Central memory CD8-positive, alpha-beta T cell (primary cell): ENCODE data around the gene TNS1.
"Not testable (repeated sequence)": the region's sequence is repeated elsewhere in the genome, so short reads cannot be mapped to it uniquely, and the experiment has no call there.

Experiments used
- ATAC-seq: fragments of 150-1000 bp; cut with Tn5 transposase; replicated peaks from 2 replicates; pipeline ENCODE4 v1.10.0; 2022; ENCODE audit warnings: mild to moderate bottlenecking, moderate FRiP score, moderate number of reproducible peaks; ENCODE audit not compliant: poor library complexity, severe bottlenecking; ENCODE audit errors: extremely low read depth
- DNase-seq, 2 donors: peaks; one replicate each; pipeline ENCODE4 v3.0.0; 2021; ENCODE audit warnings: low spot score in 2 of 2
- H3K27ac Mint-ChIP-seq: one replicate; pipeline ENCODE4 v1.8.0; 2022; ENCODE audit warnings: low read depth, mild to moderate bottlenecking, moderate library complexity, mixed read lengths
- H3K27me3 Mint-ChIP-seq: one replicate; pipeline ENCODE4 v1.8.0; 2022; ENCODE audit warnings: mixed read lengths
- H3K36me3 Mint-ChIP-seq: one replicate; pipeline ENCODE4 v1.8.0; 2022; ENCODE audit warnings: mild to moderate bottlenecking, moderate library complexity, mixed read lengths; ENCODE audit not compliant: insufficient read depth
- H3K4me1 Mint-ChIP-seq: one replicate; pipeline ENCODE4 v1.8.0; 2022; ENCODE audit warnings: mixed read lengths
- H3K4me3 Mint-ChIP-seq: one replicate; pipeline ENCODE4 v1.8.0; 2022; ENCODE audit warnings: mild to moderate bottlenecking, moderate library complexity, mixed read lengths
- H3K9me3 Mint-ChIP-seq: one replicate; pipeline ENCODE4 v1.8.0; 2022; ENCODE audit warnings: mixed read lengths

Gene TNS1

GRCh38 chr2:217816396-217816869 lies 186.4 kb downstream of the TNS1 start:
- DNase-seq: no peak
- Mint-ChIP-seq H3K27ac (no peak overlapping the region), H3K36me3 (no peaks in the 10 kb centered on the region), H3K4me1 (no peaks in the 10 kb centered on the region), H3K4me3 (no peak overlapping the region), H3K27me3 (peaks cover 36% of the 10 kb centered on the region), H3K9me3 (no peaks in the 10 kb centered on the region)
- ATAC-seq: no peak

GRCh38 chr2:217813828-217814227 lies 189.0 kb downstream of the TNS1 start:
- Mint-ChIP-seq H3K27ac (no peak overlapping the region), H3K27me3 (peaks cover 36% of the 10 kb centered on the region), H3K4me3 (no peak overlapping the region), H3K36me3 (no peaks in the 10 kb centered on the region), H3K9me3 (no peaks in the 10 kb centered on the region), H3K4me1 (no peaks in the 10 kb centered on the region)
- no peak for ATAC-seq
- no peak for DNase-seq

GRCh38 chr2:217812170-217812569 lies 190.6 kb downstream of the TNS1 start:
- H3K4me1 Mint-ChIP-seq: no peaks in the 10 kb centered on the region
- ATAC-seq: no peak
- DNase-seq: no peak
- H3K9me3 Mint-ChIP-seq: no peaks in the 10 kb centered on the region
- H3K27ac Mint-ChIP-seq: no peak overlapping the region
- H3K36me3 Mint-ChIP-seq: no peaks in the 10 kb centered on the region
- no peak overlapping the region for H3K4me3 Mint-ChIP-seq
- H3K27me3 Mint-ChIP-seq: peaks cover 30% of the 10 kb centered on the region

GRCh38 chr2:217810260-217810659 lies 192.5 kb downstream of the TNS1 start:
- H3K27me3 Mint-ChIP-seq: peaks cover 29% of the 10 kb centered on the region
- no peak overlapping the region for H3K27ac Mint-ChIP-seq
- no peaks in the 10 kb centered on the region for H3K36me3 Mint-ChIP-seq
- no peaks in the 10 kb centered on the region for H3K4me1 Mint-ChIP-seq
- DNase-seq (no peak), ATAC-seq (no peak)
- H3K4me3 Mint-ChIP-seq: no peak overlapping the region
- no peaks in the 10 kb centered on the region for H3K9me3 Mint-ChIP-seq

GRCh38 chr2:217809736-217810135 lies 193.1 kb downstream of the TNS1 start:
- no peak for DNase-seq
- Mint-ChIP-seq H3K4me3 (no peak overlapping the region), H3K27ac (no peak overlapping the region), H3K9me3 (no peaks in the 10 kb centered on the region), H3K4me1 (no peaks in the 10 kb centered on the region), H3K27me3 (peaks cover 26% of the 10 kb centered on the region), H3K36me3 (no peaks in the 10 kb centered on the region)
- ATAC-seq: no peak

- H3K27me3 Mint-ChIP-seq: peaks cover 26% of the 10 kb centered on the region
- not testable (repeated sequence) for H3K36me3 Mint-ChIP-seq, H3K9me3 Mint-ChIP-seq, H3K4me3 Mint-ChIP-seq, ATAC-seq, H3K4me1 Mint-ChIP-seq, DNase-seq, H3K27ac Mint-ChIP-seq
These were observed 193.8 kb downstream of the TNS1 start for GRCh38 chr2:217808967-217809366.

GRCh38 chr2:217808326-217808725 lies 194.5 kb downstream of the TNS1 start:
- Mint-ChIP-seq H3K4me1 (no peaks in the 10 kb centered on the region), H3K27me3 (peaks cover 26% of the 10 kb centered on the region), H3K36me3 (no peaks in the 10 kb centered on the region), H3K9me3 (no peaks in the 10 kb centered on the region), H3K27ac (no peak overlapping the region), H3K4me3 (no peak overlapping the region)
- no peak for DNase-seq
- ATAC-seq: no peak

- H3K9me3 Mint-ChIP-seq: no peaks in the 10 kb centered on the region
- DNase-seq: no peak
- peaks cover 25% of the 10 kb centered on the region for H3K27me3 Mint-ChIP-seq
- ATAC-seq: no peak
- no peak overlapping the region for H3K27ac Mint-ChIP-seq
- no peaks in the 10 kb centered on the region for H3K4me1 Mint-ChIP-seq
- no peaks in the 10 kb centered on the region for H3K36me3 Mint-ChIP-seq
- H3K4me3 Mint-ChIP-seq: no peak overlapping the region
These were observed 195.0 kb downstream of the TNS1 start for GRCh38 chr2:217807753-217808152.

- Mint-ChIP-seq H3K27me3 (peaks cover 18% of the 10 kb centered on the region), H3K4me1 (no peaks in the 10 kb centered on the region), H3K36me3 (no peaks in the 10 kb centered on the region), H3K27ac (no peak overlapping the region), H3K4me3 (no peak overlapping the region), H3K9me3 (no peaks in the 10 kb centered on the region)
- DNase-seq (no peak), ATAC-seq (no peak)
These were observed 195.8 kb downstream of the TNS1 start for GRCh38 chr2:217807025-217807424.

GRCh38 chr2:217806482-217806765 lies 196.4 kb downstream of the TNS1 start:
- no peaks in the 10 kb centered on the region for H3K9me3 Mint-ChIP-seq
- H3K4me3 Mint-ChIP-seq: no peak overlapping the region
- H3K4me1 Mint-ChIP-seq: no peaks in the 10 kb centered on the region
- H3K27ac Mint-ChIP-seq: no peak overlapping the region
- DNase-seq (no peak), ATAC-seq (no peak)
- peaks cover 12% of the 10 kb centered on the region for H3K27me3 Mint-ChIP-seq
- H3K36me3 Mint-ChIP-seq: no peaks in the 10 kb centered on the region

GRCh38 chr2:217805668-217806481 lies 196.9 kb downstream of the TNS1 start:
- Mint-ChIP-seq H3K4me3 (no peak overlapping the region), H3K9me3 (no peaks in the 10 kb centered on the region), H3K27ac (no peak overlapping the region), H3K36me3 (no peaks in the 10 kb centered on the region), H3K27me3 (peaks cover 11% of the 10 kb centered on the region), H3K4me1 (no peaks in the 10 kb centered on the region)
- ATAC-seq (no peak), DNase-seq (no peak)

- peaks cover 11% of the 10 kb centered on the region for H3K27me3 Mint-ChIP-seq
- H3K4me3 Mint-ChIP-seq: no peak overlapping the region
- no peak overlapping the region for H3K27ac Mint-ChIP-seq
- no peaks in the 10 kb centered on the region for H3K4me1 Mint-ChIP-seq
- H3K9me3 Mint-ChIP-seq: no peaks in the 10 kb centered on the region
- H3K36me3 Mint-ChIP-seq: no peaks in the 10 kb centered on the region
- ATAC-seq: no peak
- DNase-seq: no peak
These were observed 197.8 kb downstream of the TNS1 start for GRCh38 chr2:217804791-217805667.

GRCh38 chr2:217804338-217804737 lies 198.5 kb downstream of the TNS1 start:
- Mint-ChIP-seq H3K4me1 (no peaks in the 10 kb centered on the region), H3K27ac (no peak overlapping the region), H3K9me3 (no peaks in the 10 kb centered on the region), H3K4me3 (no peak overlapping the region), H3K27me3 (peaks cover 11% of the 10 kb centered on the region), H3K36me3 (no peaks in the 10 kb centered on the region)
- ATAC-seq (no peak), DNase-seq (no peak)
